CD1c-positive myeloid dendritic cell (primary cell): ENCODE measurements around the gene KIF26A.
"Not testable (repeated sequence)": the region's sequence is repeated elsewhere in the genome, so short reads cannot be mapped to it uniquely, and the experiment has no call there.

Experiments
- DNase-seq: peaks from one replicate; pipeline ENCODE4 v3.0.0-alpha.2; 2016; ENCODE audit errors: extremely low spot score

Gene KIF26A

GRCh38 chr14:104208331-104208730 is 69.9 kb downstream of the KIF26A start:
- DNase-seq = not testable (repeated sequence)

- DNase-seq = not testable (repeated sequence)
These were observed 70.7 kb downstream of the KIF26A start for GRCh38 chr14:104209071-104209470.

- no peak for DNase-seq
These were observed 71.8 kb downstream of the KIF26A start for GRCh38 chr14:104209985-104210816.

GRCh38 chr14:104210817-104211195 is 72.4 kb downstream of the KIF26A start:
- DNase-seq = no peak

GRCh38 chr14:104211215-104211614 is 72.8 kb downstream of the KIF26A start:
- DNase-seq = no peak

- DNase-seq = no peak
These were observed 73.4 kb downstream of the KIF26A start for GRCh38 chr14:104211741-104212140.

- DNase-seq = no peak
These were observed 74.1 kb downstream of the KIF26A start for GRCh38 chr14:104212206-104213095.

GRCh38 chr14:104213301-104214034 is 75.1 kb downstream of the KIF26A start:
- DNase-seq = no peak

- no peak for DNase-seq
These were observed 76.2 kb downstream of the KIF26A start for GRCh38 chr14:104214431-104215218.

- DNase-seq = no peak
These were observed 77.4 kb downstream of the KIF26A start for GRCh38 chr14:104215706-104216334.

GRCh38 chr14:104216457-104216856 is 78.1 kb downstream of the KIF26A start:
- DNase-seq = no peak

- DNase-seq = no peak
These were observed 79.3 kb downstream of the KIF26A start for GRCh38 chr14:104217486-104218360.

GRCh38 chr14:104218361-104219180 is 80.2 kb downstream of the KIF26A start:
- DNase-seq = no peak

- no peak for DNase-seq
These were observed 81.4 kb downstream of the KIF26A start for GRCh38 chr14:104219731-104220214.

GRCh38 chr14:104220215-104221070 is 82.1 kb downstream of the KIF26A start:
- no peak for DNase-seq

- DNase-seq = no peak
These were observed 82.8 kb downstream of the KIF26A start for GRCh38 chr14:104221071-104221625.

- DNase-seq = no peak
These were observed 83.4 kb downstream of the KIF26A start for GRCh38 chr14:104221636-104222369.
